Ectodermal cell (in vitro differentiated cells): ENCODE measurements around the gene APOBEC3C. TPM values are rescaled to one million over a fixed set of nuclear protein-coding genes. Genes with fewer than 3 reads are reported as not detected.

ENCODE experiments used
- H3K27ac ChIP-seq: 2 replicates; pipeline ENCODE4 v1.7.0; 2013; ENCODE audit warnings: mild to moderate bottlenecking, low read depth, low read length; ENCODE audit not compliant: insufficient read depth, poor library complexity, severe bottlenecking
- H3K27me3 ChIP-seq: 2 replicates; pipeline ENCODE4 v1.7.0; 2013; ENCODE audit warnings: mild to moderate bottlenecking, low read length; ENCODE audit not compliant: insufficient read depth, control insufficient read depth, poor library complexity, severe bottlenecking
- H3K36me3 ChIP-seq: one replicate; pipeline ENCODE4 v1.7.0; 2013; ENCODE audit warnings: low read length; ENCODE audit not compliant: control insufficient read depth, insufficient read depth
- H3K4me1 ChIP-seq: one replicate; pipeline ENCODE4 v1.7.0; 2013; ENCODE audit warnings: low read length; ENCODE audit not compliant: control insufficient read depth, insufficient read depth
- H3K4me3 ChIP-seq: 2 replicates; pipeline ENCODE4 v1.7.0; 2013; ENCODE audit warnings: low read depth, low read length, control low read depth; ENCODE audit not compliant: insufficient read depth
- H3K9me3 ChIP-seq: 2 replicates; pipeline ENCODE4 v1.7.0; 2013; ENCODE audit warnings: mild to moderate bottlenecking, low read length, moderate library complexity; ENCODE audit not compliant: control insufficient read depth
- WGBS, 2 experiments: methylation state at CpG; one replicate each; pipeline ENCODE4 v1.1.7; 2013; ENCODE audit warnings: missing lambda C conversion rate in 2 of 2; 5-methylcytosine and 5-hydroxymethylcytosine counted together
- polyA plus RNA-seq, 4 experiments: library from polyadenylated mRNA; stranded (reverse); fragments of 50-300 nt; gene quantifications; one replicate each; pipeline ENCODE4 v1.2.3, GENCODE V29; 2013

Gene APOBEC3C
- 6.3 TPM for polyA plus RNA-seq (2013, experiment 1 of 4)
- polyA plus RNA-seq (2013, experiment 2 of 4), result 5.3 TPM
- polyA plus RNA-seq (2013, experiment 3 of 4), result 5.7 TPM
- polyA plus RNA-seq (2013, experiment 4 of 4), result 4.7 TPM

DNA sequence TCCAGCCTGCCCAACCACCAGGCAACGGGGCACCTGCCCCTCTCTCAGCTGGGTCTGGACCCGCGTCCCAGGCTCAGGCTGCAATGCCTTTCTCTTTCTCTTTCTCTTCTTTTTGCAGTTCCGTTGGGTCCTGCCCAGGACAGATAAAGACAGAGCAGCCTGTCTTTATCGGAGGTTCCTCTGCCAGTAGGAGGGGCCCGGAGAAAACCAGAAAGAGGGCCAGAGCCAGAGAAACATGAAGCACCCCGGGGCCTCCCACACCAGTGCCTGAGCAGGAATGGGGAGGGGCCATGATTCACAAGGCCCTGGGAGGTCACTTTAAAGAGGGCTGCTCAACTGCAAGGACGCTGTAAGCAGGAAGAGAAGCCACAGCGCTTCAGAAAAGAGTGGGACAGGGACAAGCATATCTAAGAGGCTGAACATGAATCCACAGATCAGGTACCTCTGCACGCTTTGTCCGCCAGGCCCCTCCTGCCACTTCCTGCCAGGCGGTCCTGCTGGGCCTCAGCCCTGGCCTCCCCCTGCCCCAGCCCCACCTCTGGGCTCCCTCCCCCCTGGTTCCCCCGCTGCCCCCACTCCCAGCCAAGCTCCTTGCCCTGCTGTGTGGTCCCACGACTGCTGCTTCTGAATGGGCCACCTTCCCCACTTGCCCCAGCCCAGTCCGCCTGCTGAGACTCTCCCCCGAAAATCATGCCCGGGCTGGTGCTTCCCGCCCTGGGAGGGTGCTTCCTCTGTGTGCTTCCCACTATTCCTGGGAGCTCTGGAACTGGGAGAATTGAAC, at the start of gene APOBEC3C:
APOBEC3C (plus strand) TSS at position 316 of the 781 bp plus-strand sequence; CDS start at position 422, 106 bp downstream.
- Histone ChIP-seq H3K27me3 (no peaks in the 10 kb centered on the region), H3K27ac (no peak within 1 kb of the TSS), H3K4me3 (no peak within 1 kb of the TSS), H3K9me3 (no peaks in the 10 kb centered on the region), H3K36me3 (no peaks in the 10 kb centered on the region), H3K4me1 (peaks cover 17% of the 10 kb centered on the region)
- WGBS, 2 experiments, result 16 to 19% methylated on average over 18 of the region's 18 CpGs

- H3K36me3 ChIP-seq, result no peaks in the 10 kb centered on the region
- H3K9me3 ChIP-seq, result no peaks in the 10 kb centered on the region
- no peaks in the 10 kb centered on the region for H3K27me3 ChIP-seq
- H3K4me3 ChIP-seq, result no peak overlapping the region
- 94 to 95% methylated on average over 7 of the region's 7 CpGs for WGBS, 2 experiments
- no peak overlapping the region for H3K27ac ChIP-seq
- peaks cover 7% of the 10 kb centered on the region for H3K4me1 ChIP-seq
These were observed 49.8 kb upstream of the APOBEC3C start for GRCh38 chr22:38964306-38964705.

- Histone ChIP-seq H3K27ac (no peak overlapping the region), H3K4me3 (no peak overlapping the region), H3K4me1 (peaks cover 7% of the 10 kb centered on the region), H3K9me3 (no peaks in the 10 kb centered on the region), H3K27me3 (no peaks in the 10 kb centered on the region), H3K36me3 (no peaks in the 10 kb centered on the region)
- WGBS, 2 experiments, result 89 to 93% methylated on average over 4 of the region's 4 CpGs
These were observed 49.1 kb upstream of the APOBEC3C start for GRCh38 chr22:38964989-38965388.

DNA sequence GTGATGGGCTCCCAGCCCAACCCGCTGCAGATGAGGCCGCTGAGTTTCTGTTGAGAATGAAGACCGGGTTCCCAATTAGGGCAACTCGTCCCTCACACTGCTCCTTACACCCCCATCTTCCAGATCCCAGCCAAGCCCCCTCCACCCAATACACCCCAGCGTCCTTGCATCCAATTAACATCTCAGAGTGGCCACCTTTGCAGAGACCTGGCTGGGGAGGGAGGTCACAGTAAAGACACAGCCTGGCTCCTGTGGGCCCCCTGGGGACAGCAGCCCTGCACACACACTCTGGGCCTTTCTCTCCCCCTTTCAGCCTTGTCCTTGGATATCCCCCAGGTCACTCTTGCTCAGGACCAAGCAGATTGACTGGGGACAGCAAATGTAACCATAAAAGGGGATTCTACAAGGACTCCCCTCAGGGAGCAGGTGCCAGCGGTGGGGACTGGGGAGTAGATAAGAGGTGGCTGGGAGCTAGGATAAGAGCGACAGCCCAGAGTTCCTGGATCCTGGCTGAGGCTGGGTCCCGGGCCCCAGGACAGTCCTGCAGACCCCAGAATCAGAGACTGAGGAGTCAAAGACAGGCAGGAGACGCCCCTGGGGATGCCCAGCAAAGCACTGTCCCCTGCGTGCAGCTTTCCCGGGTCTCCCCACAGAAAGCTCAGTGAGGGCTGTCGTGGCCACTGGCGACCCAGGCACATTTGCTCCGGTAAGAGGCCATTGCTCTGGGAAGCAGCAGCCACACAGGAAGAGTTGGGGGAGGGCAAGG, 48.3 kb upstream of the APOBEC3C start:
- peaks cover 7% of the 10 kb centered on the region for H3K4me1 ChIP-seq
- 81% methylated on average over 14 of the region's 14 CpGs for WGBS, 2 experiments
- no peaks in the 10 kb centered on the region for H3K27me3 ChIP-seq
- H3K36me3 ChIP-seq, result no peaks in the 10 kb centered on the region
- no peak overlapping the region for H3K27ac ChIP-seq
- no peaks in the 10 kb centered on the region for H3K9me3 ChIP-seq
- no peak overlapping the region for H3K4me3 ChIP-seq

- Histone ChIP-seq H3K4me1 (peaks cover 7% of the 10 kb centered on the region), H3K9me3 (no peaks in the 10 kb centered on the region), H3K36me3 (no peaks in the 10 kb centered on the region), H3K27ac (no peak overlapping the region), H3K4me3 (no peak overlapping the region), H3K27me3 (no peaks in the 10 kb centered on the region)
- WGBS, 2 experiments, result 75 to 79% methylated on average over 5 of the region's 5 CpGs
These were observed 47.7 kb upstream of the APOBEC3C start for GRCh38 chr22:38966380-38966702.

DNA sequence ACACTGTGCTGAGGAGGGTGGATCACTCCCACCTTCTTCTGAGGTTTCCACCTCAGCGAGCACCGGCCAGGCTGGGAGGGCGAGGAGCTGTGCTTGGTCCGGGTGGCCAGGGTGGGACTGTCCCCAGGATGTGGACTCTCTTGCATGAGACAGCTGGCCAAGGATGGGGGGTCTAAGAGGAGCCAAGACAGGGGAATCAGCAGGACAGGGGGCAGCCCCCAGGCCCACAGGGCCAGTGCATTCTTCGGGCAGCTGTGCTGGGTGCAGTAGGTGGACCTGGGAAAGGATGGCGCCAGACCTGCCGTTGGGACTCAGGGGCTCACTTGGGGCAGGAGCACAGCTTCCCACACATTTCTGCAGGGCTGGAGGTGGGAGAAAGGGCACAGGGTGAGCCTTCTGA, 47.1 kb upstream of the APOBEC3C start:
- Histone ChIP-seq H3K36me3 (no peaks in the 10 kb centered on the region), H3K4me1 (peaks cover 7% of the 10 kb centered on the region), H3K4me3 (no peak overlapping the region), H3K9me3 (no peaks in the 10 kb centered on the region), H3K27ac (no peak overlapping the region), H3K27me3 (no peaks in the 10 kb centered on the region)
- 93 to 94% methylated on average over 7 of the region's 7 CpGs for WGBS, 2 experiments

DNA sequence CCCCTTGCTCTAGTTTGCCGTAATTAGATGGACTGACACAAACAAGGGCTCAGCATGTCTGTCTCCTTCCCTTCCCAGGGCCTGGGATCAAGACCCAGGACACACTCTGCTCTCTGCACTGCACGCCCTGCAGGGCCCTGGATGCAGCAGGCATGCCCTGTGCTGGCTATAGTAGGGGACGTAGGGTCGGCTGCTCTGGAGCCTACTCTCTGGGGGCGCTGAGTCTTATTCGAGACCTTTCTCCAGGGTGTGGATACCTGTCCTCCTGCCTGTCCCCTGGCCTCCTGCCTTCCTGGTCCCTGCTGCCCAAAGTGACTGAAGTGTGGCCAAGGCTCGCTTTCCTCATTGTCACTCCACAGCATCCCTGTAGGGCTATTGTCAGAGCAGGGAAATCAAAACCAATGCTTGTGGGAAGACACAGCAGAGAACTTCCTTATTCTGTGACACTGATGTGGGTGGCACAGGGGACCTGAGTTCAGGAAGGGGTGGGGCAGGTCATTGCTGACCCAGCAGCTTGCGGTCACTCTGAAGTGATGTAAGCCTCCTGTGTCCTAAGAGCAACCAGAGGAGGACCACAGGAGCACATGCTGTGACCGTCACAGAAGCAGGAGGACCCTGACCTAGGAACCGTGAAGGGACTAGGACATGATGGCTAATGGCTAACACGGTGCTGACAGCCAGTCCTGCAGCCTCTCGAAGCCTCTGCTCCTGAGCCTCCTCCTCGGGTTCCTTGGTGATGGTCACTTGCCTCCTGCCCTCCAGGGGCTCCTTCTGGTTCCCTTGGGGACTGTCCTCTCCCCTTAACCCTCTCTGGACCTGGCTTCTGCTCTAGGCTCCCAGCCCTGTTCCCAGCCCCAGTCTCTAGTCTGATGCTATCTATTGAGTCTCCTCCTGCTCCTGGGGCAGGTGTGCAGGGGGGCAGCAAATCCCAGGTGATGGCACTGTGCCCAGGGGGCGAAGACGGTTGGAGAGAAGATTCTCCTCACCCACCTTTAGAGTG, 46.3 kb upstream of the APOBEC3C start:
- H3K27ac ChIP-seq, result no peak overlapping the region
- H3K27me3 ChIP-seq, result no peaks in the 10 kb centered on the region
- H3K4me3 ChIP-seq, result no peak overlapping the region
- peaks cover 7% of the 10 kb centered on the region for H3K4me1 ChIP-seq
- no peaks in the 10 kb centered on the region for H3K36me3 ChIP-seq
- no peaks in the 10 kb centered on the region for H3K9me3 ChIP-seq
- WGBS, 2 experiments, result 86 to 88% methylated on average over 15 of the region's 15 CpGs

GRCh38 chr22:38968801-38969200, 45.3 kb upstream of the APOBEC3C start:
- Histone ChIP-seq H3K27ac (no peak overlapping the region), H3K27me3 (no peaks in the 10 kb centered on the region), H3K4me3 (no peak overlapping the region), H3K9me3 (no peaks in the 10 kb centered on the region), H3K36me3 (no peaks in the 10 kb centered on the region), H3K4me1 (peaks cover 7% of the 10 kb centered on the region)
- WGBS, 2 experiments, result 82% methylated on average over 11 of the region's 11 CpGs

GRCh38 chr22:38970551-38970950, 43.5 kb upstream of the APOBEC3C start:
- Histone ChIP-seq H3K9me3 (no peaks in the 10 kb centered on the region), H3K27me3 (no peaks in the 10 kb centered on the region), H3K36me3 (no peaks in the 10 kb centered on the region), H3K4me3 (no peak overlapping the region), H3K4me1 (peaks cover 3% of the 10 kb centered on the region), H3K27ac (no peak overlapping the region)
- 86 to 92% methylated on average over 8 of the region's 8 CpGs for WGBS, 2 experiments
